Lung (tissue), 12 donors: ENCODE results near the gene ENPP4. TPM values are rescaled to one million over a fixed set of nuclear protein-coding genes. Genes with fewer than 3 reads are reported as not detected.
A peak's percentile ranks its signal among the peaks of the same experiment; 100 is the strongest.

Experiments used
- ATAC-seq: fragments of 200-7000 bp; cut with Tn5 transposase; one replicate; pipeline ENCODE4 v1.9.1; 2020; ENCODE audit warnings: moderate number of reproducible peaks; ENCODE audit not compliant: insufficient read depth, low FRiP score
- DNase-seq, 3 donors: peaks; one replicate each; pipeline ENCODE4 v3.0.0-alpha.2; 2013 to 2017
- H3K27ac ChIP-seq, 2 donors: one replicate each; pipeline ENCODE4 v1.5.1; 2013; ENCODE audit warnings: mild to moderate bottlenecking in 2 of 2, moderate library complexity in 2 of 2, control low read depth in 1 of 2, inconsistent platforms in 1 of 2, low read depth in 1 of 2, low read length in 1 of 2
- H3K27me3 ChIP-seq, 3 donors: one replicate each; pipeline ENCODE4 v1.5.1; 2013; ENCODE audit warnings: low read length in 2 of 3; ENCODE audit not compliant: control insufficient read depth in 3 of 3, insufficient read depth in 3 of 3
- H3K36me3 ChIP-seq, 4 donors: one replicate each; pipeline ENCODE4 v1.5.1; 2013; ENCODE audit warnings: low read length in 4 of 4, mild to moderate bottlenecking in 1 of 4, moderate library complexity in 1 of 4; ENCODE audit not compliant: control insufficient read depth in 4 of 4, insufficient read depth in 4 of 4
- H3K4me1 ChIP-seq, 5 donors: one replicate each; pipeline ENCODE4 v1.5.1; 2013; ENCODE audit warnings: low read length in 5 of 5, mild to moderate bottlenecking in 2 of 5, moderate library complexity in 1 of 5; ENCODE audit not compliant: control insufficient read depth in 5 of 5, insufficient read depth in 5 of 5
- H3K4me3 ChIP-seq: one replicate; pipeline ENCODE4 v1.5.1; 2013; ENCODE audit warnings: mild to moderate bottlenecking, control low read depth, moderate library complexity
- H3K9ac ChIP-seq, 2 donors: one replicate each; pipeline ENCODE4 v1.5.1; 2013; ENCODE audit warnings: low read length in 2 of 2, control low read depth in 1 of 2; ENCODE audit not compliant: insufficient read depth in 1 of 2
- H3K9me3 ChIP-seq, 4 donors: one replicate each; pipeline ENCODE4 v1.5.1; 2013; ENCODE audit warnings: low read length in 3 of 4, mild to moderate bottlenecking in 1 of 4, moderate library complexity in 1 of 4; ENCODE audit not compliant: control insufficient read depth in 4 of 4, insufficient read depth in 3 of 4
- CTCF ChIP-seq: IDR thresholded peaks from 2 replicates; pipeline ENCODE4 v1.5.1; 2012; ENCODE audit warnings: mild to moderate bottlenecking; ENCODE audit errors: control extremely low read depth, extremely low read depth
- whole genome bisulfite sequencing, 2 donors: extraction: QIAGEN DNeasy Blood & Tissue Kit; methylation state at CpG; one replicate each; pipeline ENCODE4 v1.1.7; 2013; 5-methylcytosine and 5-hydroxymethylcytosine counted together
- polyA plus RNA-seq, 2 donors: library from polyadenylated mRNA; stranded (reverse); fragments of 200-250 nt; gene quantifications; one replicate each; pipeline ENCODE4 v1.2.1, GENCODE V29; 2013
- total RNA-seq, 2 donors: library from RNA; depleted of rRNA in 1 of 2; stranded (reverse); fragments of >200 nt in 1 of 2; gene quantifications; one replicate each; pipeline ENCODE4 v1.2.1, GENCODE V29; 2014 to 2021
- donor health status: control.
- donor health status: control.
- donor health status: Bipolar disorder and iron deficiency.
- donor health status: healthy.
- donor health status: DM: yes; HTN: yes; CAD: no.

The ENPP4 gene
- total and polyA plus RNA-seq, 4 donors: 6.8 to 30.5 (median 22.8) TPM

DNA sequence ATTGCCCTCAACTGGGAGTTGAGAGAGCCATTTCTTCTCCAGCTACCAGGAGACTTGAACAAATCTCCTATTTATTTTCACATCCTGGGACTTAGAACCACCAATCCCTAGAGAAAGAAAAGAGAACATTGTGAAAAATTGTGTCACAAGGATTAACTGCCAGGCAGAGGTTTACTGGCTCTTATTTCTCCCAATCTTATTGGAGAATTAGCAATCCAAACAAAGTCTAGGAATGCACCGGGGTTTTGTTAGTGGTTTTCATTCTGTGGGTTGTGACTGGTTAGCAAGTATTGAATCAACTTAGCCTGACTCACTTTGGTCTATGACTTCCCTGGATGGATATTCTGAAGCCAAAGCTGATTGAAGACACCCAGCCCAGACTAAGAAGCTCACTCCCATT is 62.2 kb downstream of the ENPP4 start:
- no peak overlapping the region for H3K4me3 ChIP-seq
- H3K36me3 ChIP-seq: no peaks in the 10 kb centered on the region
- H3K4me1 ChIP-seq: peaks cover 0 to 2% (median 0%) of the 10 kb centered on the region in 5 donors
- peak overlapping the region in 1 of 2 donors; percentile 33 for H3K27ac ChIP-seq
- H3K9me3 ChIP-seq: no peaks in the 10 kb centered on the region
- DNase-seq: no peak
- no peaks in the 10 kb centered on the region for H3K27me3 ChIP-seq
- H3K9ac ChIP-seq: no peak overlapping the region
- ATAC-seq: no peak
- no peak for TF ChIP-seq CTCF
- 75 to 87% methylated on average over 1 of the region's 1 CpG for WGBS, 2 donors

Other genes starting within 250 kb of the ENPP4 start
- 10 to 100 TPM; 65.4 to 92.3 TPM for gene CLIC5, start 114.1 kb upstream of the ENPP4 start, total RNA-seq
- 10 to 100 TPM; 14.8 to 16.0 TPM for gene CLIC5, start 114.1 kb upstream of the ENPP4 start, polyA plus RNA-seq
- gene ENPP5, start 41.0 kb downstream of the ENPP4 start, total RNA-seq: 10 to 100 TPM; 10.3 to 19.2 TPM
- 1 to 10 TPM; 5.0 to 6.5 TPM for gene ENPP5, start 41.0 kb downstream of the ENPP4 start, polyA plus RNA-seq